GM18951 (cell line): ENCODE data around the gene RNF14.
"Not testable (repeated sequence)": the region's sequence is repeated elsewhere in the genome, so short reads cannot be mapped to it uniquely, and the experiment has no call there.

Experiments
- POLR2A ChIP-seq: IDR thresholded peaks from 4 replicates; pipeline ENCODE4 v1.6.1; 2011; ENCODE audit warnings: mild to moderate bottlenecking; ENCODE audit not compliant: insufficient read length, insufficient read depth; ENCODE audit errors: extremely low read depth
- in situ Hi-C: fragments of 300-500 bp; cut with MboI; formaldehyde crosslinking; loops from one replicate; pipeline ENCODE4 v1.12.0; 2022; ENCODE audit warnings: low sequenced_read_pairs, mixed read lengths, inconsistent platforms; ENCODE audit not compliant: unreplicated experiment

Gene RNF14, protein sequence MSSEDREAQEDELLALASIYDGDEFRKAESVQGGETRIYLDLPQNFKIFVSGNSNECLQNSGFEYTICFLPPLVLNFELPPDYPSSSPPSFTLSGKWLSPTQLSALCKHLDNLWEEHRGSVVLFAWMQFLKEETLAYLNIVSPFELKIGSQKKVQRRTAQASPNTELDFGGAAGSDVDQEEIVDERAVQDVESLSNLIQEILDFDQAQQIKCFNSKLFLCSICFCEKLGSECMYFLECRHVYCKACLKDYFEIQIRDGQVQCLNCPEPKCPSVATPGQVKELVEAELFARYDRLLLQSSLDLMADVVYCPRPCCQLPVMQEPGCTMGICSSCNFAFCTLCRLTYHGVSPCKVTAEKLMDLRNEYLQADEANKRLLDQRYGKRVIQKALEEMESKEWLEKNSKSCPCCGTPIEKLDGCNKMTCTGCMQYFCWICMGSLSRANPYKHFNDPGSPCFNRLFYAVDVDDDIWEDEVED

DNA sequence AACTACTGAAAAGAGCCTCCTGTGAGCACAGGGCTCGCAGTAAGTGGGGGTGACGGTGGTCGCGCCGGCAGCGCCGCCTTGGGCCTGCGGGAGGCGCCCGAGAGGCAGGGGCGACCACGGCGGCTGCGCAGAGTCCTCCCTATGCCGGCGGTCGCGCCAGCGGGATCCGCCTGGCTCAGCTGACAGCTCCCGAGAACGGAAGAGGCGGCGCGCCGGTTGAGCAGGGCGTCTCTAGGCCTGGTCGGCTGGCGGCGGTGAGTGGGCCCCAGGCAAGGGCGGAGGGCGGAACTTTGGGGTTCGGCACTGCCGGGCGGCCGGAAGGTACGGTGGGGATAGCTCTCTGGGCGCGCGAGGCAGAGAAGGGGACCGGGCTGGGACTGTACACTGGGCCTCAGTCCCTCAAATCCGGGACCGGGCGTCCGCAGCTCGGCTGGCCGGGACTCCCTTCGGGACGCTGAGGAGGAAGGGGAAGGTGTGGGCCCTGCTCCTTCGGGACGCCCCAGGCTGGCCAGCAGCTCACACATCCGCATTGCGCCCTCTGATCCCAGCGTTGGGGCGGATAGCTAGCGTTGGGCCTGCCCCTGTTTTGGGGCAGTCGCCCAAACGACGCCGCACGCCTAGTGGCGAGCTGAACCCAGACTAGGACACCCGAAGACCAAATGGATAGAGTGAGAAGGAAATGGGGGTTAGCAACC lies at the start of gene RNF14:
Gene RNF14, plus strand, starts transcription at position 192 of the 695 bp plus-strand sequence. CDS start 4,484 bp downstream, outside the sequence.
- TF ChIP-seq POLR2A = peak; percentile 90
- in situ Hi-C loops = no loop called here

DNA sequence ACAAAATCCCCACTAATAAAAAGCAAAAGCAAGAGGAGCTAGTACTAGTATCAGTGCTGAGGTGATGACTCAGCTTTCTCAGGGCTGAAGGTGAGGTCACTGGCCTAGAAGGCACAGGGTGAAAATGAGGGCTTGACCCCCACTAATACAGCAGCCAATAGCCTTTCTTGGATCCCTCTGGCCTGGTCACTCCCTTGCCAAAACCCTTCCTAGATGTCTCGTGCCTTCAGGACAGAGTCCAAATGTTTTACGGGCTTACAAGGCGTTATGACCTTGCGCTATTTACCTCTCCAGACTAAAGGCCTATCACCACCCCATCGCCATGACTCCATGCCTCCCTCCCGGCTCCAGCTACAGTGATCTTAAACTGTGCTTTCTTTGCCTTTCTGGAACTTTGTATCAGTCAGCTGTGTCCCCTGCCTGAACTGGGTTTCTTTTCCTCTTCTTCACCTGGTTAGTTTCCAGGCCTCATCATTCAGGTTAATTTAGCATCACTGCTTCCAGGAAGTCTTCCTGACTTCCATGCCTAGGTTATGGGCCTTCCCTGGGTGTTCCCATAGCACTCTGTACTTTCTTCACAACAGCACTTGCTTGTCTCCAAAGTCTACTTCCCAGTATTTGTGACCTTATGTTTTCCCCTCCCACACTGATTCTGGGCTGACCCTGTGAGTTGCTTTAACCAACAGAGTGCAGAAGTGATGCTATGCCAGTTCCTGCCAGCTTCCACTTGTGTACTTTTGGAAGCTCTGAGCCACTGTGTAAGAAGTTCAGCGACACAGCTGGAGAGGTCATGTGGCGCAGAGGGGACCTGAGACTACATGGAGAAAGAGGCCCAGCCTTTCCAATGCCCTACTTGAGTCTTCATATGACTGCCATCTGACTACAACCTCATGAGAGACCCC lies 49.4 kb upstream of the RNF14 start:
- no peak for TF ChIP-seq POLR2A
- in situ Hi-C loops = no loop called here

DNA sequence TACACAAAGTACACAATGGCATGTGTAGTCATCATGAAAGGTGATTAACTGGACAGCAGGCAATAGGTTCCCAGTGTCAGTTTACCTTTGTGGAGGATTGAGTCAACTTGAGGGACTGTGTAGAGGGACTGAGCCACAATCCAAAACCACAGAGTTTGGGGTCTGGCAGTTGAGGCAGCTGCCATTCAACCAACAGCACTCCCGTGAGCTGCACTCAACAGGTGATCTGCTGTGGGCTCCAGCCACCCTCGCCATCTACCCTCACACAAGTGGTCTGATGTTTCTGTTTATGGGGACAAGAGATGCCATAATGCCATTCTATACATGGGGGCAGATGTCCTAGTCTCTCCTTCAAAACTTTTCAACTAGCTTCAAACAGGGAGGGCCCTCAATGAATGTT lies 48.1 kb upstream of the RNF14 start:
- TF ChIP-seq POLR2A = no peak
- in situ Hi-C loops = no loop called here

DNA sequence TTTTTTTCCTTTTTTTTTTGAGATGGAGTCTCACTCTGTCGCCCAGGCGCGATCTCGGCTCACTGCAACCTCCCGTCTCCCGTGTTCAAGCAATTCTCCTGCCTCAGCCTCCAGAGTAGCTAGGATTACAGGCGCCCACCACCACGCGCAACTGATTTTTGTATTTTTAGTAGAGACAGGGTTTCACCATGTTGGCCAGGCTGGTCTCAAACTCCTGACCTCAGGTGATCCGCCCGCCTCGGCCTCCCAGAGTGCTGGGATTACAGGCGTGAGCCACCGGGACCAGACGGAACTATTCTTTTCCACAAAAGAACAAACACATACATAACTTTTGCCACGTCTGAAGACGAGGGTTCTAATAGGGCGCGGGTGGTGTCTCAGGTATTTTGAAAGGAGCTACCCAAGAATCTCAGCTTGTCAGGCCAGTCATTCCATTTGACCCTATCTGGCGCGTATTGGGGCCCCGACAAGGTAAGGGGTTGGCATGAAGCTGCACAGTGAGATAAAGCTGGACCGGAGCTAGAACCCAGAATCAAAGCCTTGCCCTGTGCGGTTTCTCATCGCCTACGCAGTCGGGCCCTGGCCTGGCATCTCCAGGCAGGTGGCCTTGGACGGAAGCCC lies 46.0 kb upstream of the RNF14 start:
- in situ Hi-C loops = not testable (repeated sequence)

DNA sequence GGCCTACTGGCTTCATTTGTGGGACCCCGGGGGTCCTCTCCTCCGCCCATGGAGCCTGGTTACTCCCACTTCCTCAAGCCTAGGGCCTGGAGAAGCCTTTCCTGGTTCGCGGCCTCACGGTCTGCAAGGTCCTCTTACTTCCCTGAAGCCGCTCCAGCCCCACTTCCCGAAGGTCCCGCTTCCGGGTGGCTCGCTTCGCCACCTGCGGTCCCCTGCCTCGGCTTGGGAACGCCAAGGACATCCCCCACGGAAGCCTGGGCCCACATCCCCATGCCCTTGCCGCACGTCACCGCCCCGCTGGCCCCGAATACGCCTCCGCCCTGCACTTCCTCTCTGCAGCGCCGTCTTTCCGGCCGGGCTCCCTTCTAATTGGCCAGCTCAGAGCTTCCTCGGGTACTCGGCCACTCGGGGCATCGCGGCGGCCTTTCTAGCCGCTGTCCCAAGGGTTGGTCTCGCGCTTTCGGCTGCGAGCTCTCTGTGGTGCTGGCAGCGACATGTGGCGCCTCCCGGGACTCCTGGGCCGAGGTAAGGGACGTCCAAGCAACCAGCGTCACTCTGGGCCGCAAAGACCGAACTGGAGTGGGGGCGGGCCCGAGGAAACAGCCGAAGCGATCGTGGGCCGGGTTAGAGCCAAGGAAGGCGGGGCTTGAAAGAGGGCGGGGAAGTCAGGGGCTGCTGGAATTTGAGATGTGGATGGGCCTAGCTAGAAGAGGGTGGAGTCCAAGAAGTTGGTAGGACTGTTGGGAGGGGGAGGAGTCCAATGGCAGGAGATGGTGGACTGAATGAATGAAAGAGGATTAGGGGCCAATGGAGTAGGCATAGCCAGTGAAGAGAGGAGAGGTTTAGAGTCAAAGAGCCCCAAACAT lies 45.2 kb upstream of the RNF14 start, which contains the start of gene DELE1:
Gene DELE1, plus strand, starts transcription at position 424 of the 866 bp plus-strand sequence. Its CDS starts 71 bp downstream, at position 495.
- in situ Hi-C loops = no loop called here
- TF ChIP-seq POLR2A = peak; percentile 84

DNA sequence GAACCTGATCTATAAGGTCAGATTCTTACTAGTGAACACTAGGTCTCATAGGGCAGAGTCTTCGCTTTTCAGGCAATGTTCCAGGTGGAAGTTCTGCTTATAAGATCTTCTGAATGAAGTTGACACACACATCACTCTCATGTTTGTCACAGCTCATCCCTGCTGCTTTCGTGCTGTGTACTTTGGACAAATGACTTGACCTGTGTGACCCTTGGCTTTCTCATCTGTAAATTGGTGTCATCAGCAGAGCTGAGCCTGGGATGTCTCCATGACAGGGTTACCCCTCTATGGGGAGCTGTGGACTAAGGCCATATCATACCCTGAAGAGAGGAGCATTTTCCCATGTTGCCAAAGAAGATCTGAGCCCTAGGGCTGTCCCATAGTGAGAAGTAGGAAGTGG lies 42.5 kb upstream of the RNF14 start:
- in situ Hi-C loops = no loop called here
- TF ChIP-seq POLR2A = no peak

DNA sequence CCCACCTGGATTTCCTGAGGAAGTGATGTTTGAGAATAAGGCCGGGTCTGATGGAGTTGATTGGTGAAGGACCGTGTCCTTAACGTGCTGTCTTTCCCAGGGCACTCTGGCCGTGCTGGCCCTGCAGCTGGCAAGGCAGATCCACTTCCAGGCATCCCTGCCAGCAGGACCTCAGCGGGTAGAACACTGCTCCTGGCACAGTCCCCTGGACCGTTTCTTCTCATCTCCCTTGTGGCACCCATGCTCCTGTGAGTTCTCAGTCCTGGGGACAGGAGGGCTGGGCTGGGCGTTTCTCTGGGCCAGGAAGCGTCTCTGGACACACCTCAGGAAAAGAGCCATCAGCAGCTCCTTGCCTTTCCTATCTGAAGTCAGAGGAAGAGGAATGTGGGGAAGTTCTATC lies 40.9 kb upstream of the RNF14 start:
- in situ Hi-C loops = no loop called here
- no peak for TF ChIP-seq POLR2A

DNA sequence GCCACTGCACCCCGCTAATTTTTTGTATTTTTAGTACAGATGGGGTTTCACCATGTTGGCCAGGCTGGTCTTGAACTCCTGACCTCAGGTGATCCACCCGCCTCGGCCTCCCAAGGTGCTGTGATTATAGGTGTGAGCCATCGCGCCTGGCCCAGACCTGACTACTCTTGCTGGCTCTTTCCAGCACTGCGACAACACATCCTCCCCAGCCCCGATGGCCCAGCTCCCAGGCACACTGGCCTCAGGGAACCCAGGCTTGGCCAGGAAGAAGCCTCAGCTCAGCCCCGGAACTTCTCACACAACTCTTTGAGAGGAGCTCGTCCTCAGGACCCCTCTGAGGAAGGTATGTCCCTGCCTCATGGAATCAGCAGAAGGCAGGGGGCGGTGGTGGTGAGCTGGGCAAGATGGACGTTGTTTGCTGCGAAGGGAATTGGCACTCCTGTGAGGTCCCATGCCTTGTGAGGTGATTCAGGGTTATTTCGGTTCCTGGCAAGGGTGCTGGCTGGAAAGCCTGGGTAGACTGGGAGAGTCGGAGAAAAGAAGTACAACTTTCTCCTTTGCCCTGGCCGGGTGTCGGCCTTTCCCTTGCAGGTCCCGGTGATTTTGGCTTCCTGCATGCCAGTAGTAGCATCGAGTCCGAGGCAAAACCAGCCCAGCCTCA lies 39.4 kb upstream of the RNF14 start:
- TF ChIP-seq POLR2A = no peak
- in situ Hi-C loops = no loop called here

DNA sequence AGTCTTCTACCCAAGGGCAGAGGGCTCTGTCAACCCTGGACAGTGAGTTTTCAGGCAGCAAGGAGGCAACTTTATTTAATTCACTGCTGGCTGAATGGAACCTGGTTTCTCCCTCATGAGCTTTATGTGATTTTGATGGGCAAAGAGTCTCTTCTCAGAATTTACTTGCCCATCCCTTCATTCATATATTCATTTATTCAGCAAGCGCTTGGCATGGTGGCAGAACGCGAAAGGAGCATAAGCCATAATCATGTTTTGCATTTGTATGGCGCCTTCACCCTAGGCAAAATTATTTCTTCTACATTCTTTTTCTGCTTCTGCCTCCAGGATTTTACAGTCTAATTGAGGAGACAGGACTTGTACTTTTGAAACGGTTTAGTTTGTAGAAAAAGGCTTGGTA lies 37.2 kb upstream of the RNF14 start:
- no peak for TF ChIP-seq POLR2A
- in situ Hi-C loops = no loop called here

DNA sequence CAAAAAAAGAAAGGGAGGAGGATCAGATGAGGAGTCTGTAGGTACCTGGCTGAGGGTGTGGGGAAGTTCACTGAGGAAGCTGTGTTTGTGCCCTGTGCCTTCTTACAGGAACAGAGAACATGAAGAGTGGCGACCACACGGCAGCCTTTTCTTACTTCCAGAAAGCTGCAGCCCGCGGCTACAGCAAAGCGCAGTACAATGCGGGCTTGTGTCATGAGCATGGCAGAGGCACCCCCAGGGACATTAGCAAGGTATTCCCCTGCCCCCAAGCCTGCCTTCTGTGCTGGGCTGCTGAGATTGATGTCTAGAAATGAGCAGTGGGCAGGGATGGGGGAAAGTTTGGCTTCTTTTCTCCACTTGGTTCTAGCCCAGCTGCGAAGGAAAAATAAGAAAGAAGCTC lies 35.8 kb upstream of the RNF14 start:
- TF ChIP-seq POLR2A = no peak
- in situ Hi-C loops = no loop called here

DNA sequence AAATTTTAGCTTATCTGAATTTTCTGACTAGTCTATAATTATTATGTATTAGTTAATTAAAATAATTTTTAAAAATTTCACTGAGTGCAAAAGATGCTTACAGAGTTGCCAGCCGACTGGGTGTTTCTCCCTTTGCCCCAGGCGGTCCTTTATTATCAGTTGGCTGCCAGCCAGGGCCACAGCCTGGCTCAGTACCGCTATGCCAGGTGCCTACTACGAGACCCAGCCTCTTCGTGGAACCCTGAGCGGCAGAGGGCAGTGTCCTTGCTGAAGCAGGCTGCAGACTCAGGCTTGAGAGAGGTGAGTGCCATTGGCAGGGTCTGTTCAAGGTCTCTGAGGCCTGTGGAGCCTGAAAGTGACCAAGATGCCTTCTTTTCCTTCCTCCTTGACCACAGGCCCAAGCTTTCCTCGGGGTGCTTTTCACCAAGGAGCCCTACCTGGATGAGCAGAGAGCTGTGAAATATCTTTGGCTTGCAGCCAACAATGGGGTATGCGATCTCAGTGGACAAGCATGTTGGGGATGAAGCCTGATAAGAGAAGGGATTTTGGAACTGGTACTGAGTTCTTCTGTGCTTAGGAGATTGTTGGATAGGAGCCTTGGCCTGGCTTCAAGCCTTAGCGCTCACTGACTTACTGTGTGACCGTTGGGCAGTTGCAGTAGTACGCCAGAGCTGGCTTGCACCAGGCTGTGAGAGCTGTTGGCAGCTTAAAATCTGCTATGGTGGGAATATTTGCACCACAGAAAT lies 34.6 kb upstream of the RNF14 start:
- TF ChIP-seq POLR2A = no peak
- in situ Hi-C loops = no loop called here
